GM23338 (cell line): ENCODE data around the gene XKR7. TPM values are rescaled to one million over a fixed set of nuclear protein-coding genes. Genes with fewer than 3 reads are reported as not detected.

ENCODE experiments used
- ATAC-seq: fragments of 200-7000 bp; cut with Tn5 transposase; 3 replicates; pipeline ENCODE4 v1.9.1; 2020
- DNase-seq: peaks from one replicate; pipeline ENCODE4 v3.0.0-alpha.2; 2015; ENCODE audit warnings: low spot score
- H2AFZ ChIP-seq: fragments of 200-600 bp; sonication (generic); 2 replicates; pipeline ENCODE4 v1.8.0; 2016; ENCODE audit warnings: antibody characterized with exemption, mild to moderate bottlenecking, moderate library complexity
- H3F3A ChIP-seq: fragments of 200-600 bp; sonication (generic); replicated peaks from 2 replicates; pipeline ENCODE4 v1.8.0; 2017; ENCODE audit warnings: antibody characterized with exemption, mixed run types, low read depth
- H3K27ac ChIP-seq: fragments of 200-600 bp; sonication (generic); 2 replicates; pipeline ENCODE4 v1.6.1; 2016; ENCODE audit warnings: low read depth
- H3K27me3 ChIP-seq: fragments of 200-600 bp; sonication (generic); 2 replicates; pipeline ENCODE4 v1.8.0; 2016; ENCODE audit warnings: mild to moderate bottlenecking, mixed run types, moderate library complexity; ENCODE audit not compliant: insufficient read depth
- H3K36me3 ChIP-seq: fragments of 200-600 bp; sonication (generic); 2 replicates; pipeline ENCODE4 v1.8.0; 2016; ENCODE audit warnings: mild to moderate bottlenecking; ENCODE audit not compliant: insufficient read depth
- H3K4me1 ChIP-seq: fragments of 200-600 bp; sonication (generic); 2 replicates; pipeline ENCODE4 v1.8.0; 2016; ENCODE audit warnings: mild to moderate bottlenecking, moderate library complexity; ENCODE audit not compliant: insufficient read depth
- H3K4me2 ChIP-seq: fragments of 200-600 bp; sonication (generic); 2 replicates; pipeline ENCODE4 v1.7.1; 2017; ENCODE audit warnings: mixed run types
- H3K4me3 ChIP-seq: fragments of 200-600 bp; sonication (generic); 2 replicates; pipeline ENCODE4 v1.6.1; 2016; ENCODE audit warnings: mixed run types
- H3K79me2 ChIP-seq: fragments of 200-600 bp; sonication (generic); replicated peaks from 2 replicates; pipeline ENCODE4 v1.8.0; 2017; ENCODE audit warnings: mild to moderate bottlenecking; ENCODE audit not compliant: insufficient read depth
- H3K9me2 ChIP-seq: fragments of 200-600 bp; sonication (generic); 2 replicates; pipeline ENCODE4 v1.8.0; 2017; ENCODE audit not compliant: insufficient read depth
- H4K20me1 ChIP-seq: fragments of 200-600 bp; sonication (generic); replicated peaks from 2 replicates; pipeline ENCODE4 v1.8.0; 2017; ENCODE audit warnings: mild to moderate bottlenecking; ENCODE audit not compliant: insufficient read depth
- H3K27ac Mint-ChIP-seq: 2 replicates; pipeline ENCODE4 v1.8.0; 2020; ENCODE audit warnings: inconsistent platforms, mild to moderate bottlenecking, moderate library complexity, mixed read lengths
- H3K27me3 Mint-ChIP-seq: 3 replicates; pipeline ENCODE4 v1.8.0; 2022; ENCODE audit warnings: low read depth, mild to moderate bottlenecking, moderate library complexity, mixed read lengths, inconsistent platforms; ENCODE audit not compliant: insufficient read depth, poor library complexity
- H3K36me3 Mint-ChIP-seq: 3 replicates; pipeline ENCODE4 v1.8.0; 2021; ENCODE audit warnings: low read depth, mild to moderate bottlenecking, inconsistent platforms, moderate library complexity, mixed read lengths
- H3K4me1 Mint-ChIP-seq: 3 replicates; pipeline ENCODE4 v1.8.0; 2020; ENCODE audit warnings: mild to moderate bottlenecking, inconsistent platforms, mixed read lengths
- H3K4me3 Mint-ChIP-seq: 3 replicates; pipeline ENCODE4 v1.8.0; 2021; ENCODE audit warnings: moderate library complexity, mild to moderate bottlenecking, inconsistent platforms, mixed read lengths
- H3K9me3 Mint-ChIP-seq: 3 replicates; pipeline ENCODE4 v1.8.0; 2020; ENCODE audit warnings: moderate library complexity, mild to moderate bottlenecking, inconsistent platforms, mixed read lengths
- CREB1 ChIP-seq: fragments of 250-450 bp; sonication (Bioruptor Pico); IDR thresholded peaks from 2 replicates; pipeline ENCODE4 v1.5.0; 2020; ENCODE audit warnings: low read depth, mild to moderate bottlenecking, moderate library complexity
- ETS1 ChIP-seq: IDR thresholded peaks from 2 replicates; pipeline ENCODE4 v1.6.1; 2016; ENCODE audit warnings: antibody characterized with exemption
- EZH2 ChIP-seq: fragments of 200-600 bp; sonication (generic); IDR thresholded peaks from one replicate; pipeline ENCODE4 v1.8.0; 2017; ENCODE audit warnings: antibody characterized with exemption, mild to moderate bottlenecking, low read depth; ENCODE audit not compliant: unreplicated experiment
- EZH2phosphoT487 ChIP-seq: fragments of 200-600 bp; sonication (generic); IDR thresholded peaks from one replicate; pipeline ENCODE4 v1.8.1; 2018; ENCODE audit warnings: antibody characterized with exemption; ENCODE audit not compliant: unreplicated experiment
- JUNB ChIP-seq: IDR thresholded peaks from one replicate; pipeline ENCODE4 v1.6.1; 2016; ENCODE audit warnings: antibody characterized with exemption; ENCODE audit not compliant: unreplicated experiment
- NANOG ChIP-seq: IDR thresholded peaks from 2 replicates; pipeline ENCODE4 v1.6.1; 2016; ENCODE audit warnings: antibody characterized with exemption, borderline replicate concordance
- POLR2AphosphoS5 ChIP-seq: IDR thresholded peaks from 2 replicates; pipeline ENCODE4 v1.6.1; 2016; ENCODE audit warnings: antibody characterized with exemption, low read depth
- STAT1 ChIP-seq: IDR thresholded peaks from one replicate; pipeline ENCODE4 v1.6.1; 2016; ENCODE audit warnings: antibody characterized with exemption; ENCODE audit not compliant: unreplicated experiment
- ZNF114 ChIP-seq: fragments of 250-450 bp; sonication (Bioruptor Pico); IDR thresholded peaks from 2 replicates; pipeline ENCODE4 v1.5.0; 2020; ENCODE audit warnings: mild to moderate bottlenecking, moderate library complexity
- ZNF331 ChIP-seq: fragments of 250-450 bp; sonication (Bioruptor Pico); IDR thresholded peaks from 2 replicates; pipeline ENCODE4 v1.5.0; 2020; ENCODE audit warnings: low read depth, mild to moderate bottlenecking, moderate library complexity
- ZNF462 ChIP-seq: fragments of 250-450 bp; sonication (Bioruptor Pico); IDR thresholded peaks from 2 replicates; pipeline ENCODE4 v1.5.0; 2020; ENCODE audit warnings: mild to moderate bottlenecking, moderate library complexity
- polyA plus RNA-seq: library from polyadenylated mRNA; unstranded; fragments of >200 nt; fragmentation: Nextera tagmentation; extraction: Ambion mirVana; gene quantifications from 2 replicates; pipeline ENCODE4 v1.2.1, GENCODE V29; 2016
- total RNA-seq: library from RNA; depleted of rRNA; stranded (reverse); fragments of >200 nt; shearing (Covaris generic); gene quantifications from 2 replicates; pipeline ENCODE4 v1.2.3, GENCODE V29; 2014
- TF ChIP-seq, protein P1 (sequence below), 2 experiments: fragments of 200-600 bp in 1 of 2; sonication (generic) in 1 of 2; conservative IDR thresholded peaks; 2 replicates each; pipeline versions ENCODE4 v1.5.1 to v1.6.1; 2016 to 2017; ENCODE audit warnings: antibody characterized with exemption in 2 of 2, low read depth in 2 of 2, mild to moderate bottlenecking in 2 of 2, moderate library complexity in 1 of 2
- TF ChIP-seq, protein P2 (sequence below): IDR thresholded peaks from one replicate; pipeline ENCODE4 v1.6.1; 2018; ENCODE audit warnings: antibody characterized with exemption; ENCODE audit not compliant: unreplicated experiment

Gene XKR7
- total and polyA plus RNA-seq, 2 experiments from 2014 or later = 0.61 to 3.9 TPM

DNA sequence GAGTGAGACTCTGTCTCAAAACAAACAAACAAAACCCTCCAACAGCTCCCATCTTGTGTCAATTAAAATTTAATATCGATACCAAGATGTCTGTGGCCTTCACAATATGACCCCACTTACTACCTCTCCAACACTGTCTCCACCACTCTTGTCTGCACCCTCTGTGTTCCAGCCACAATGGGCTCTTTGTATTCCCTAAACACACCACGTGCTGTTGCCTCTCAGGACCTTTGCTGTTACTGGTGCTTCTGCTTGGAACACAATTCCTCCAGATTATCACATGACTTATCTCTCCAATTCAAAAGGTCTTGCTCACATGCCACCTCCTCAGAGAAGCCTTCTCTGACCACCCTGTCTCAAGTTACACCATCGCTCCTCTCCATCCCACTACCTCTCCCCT, 78.0 kb downstream of the XKR7 start (continued):
- TF ChIP-seq JUNB = no peak

- Histone ChIP-seq H3K4me3 (no peak overlapping the region), H3K9me2 (no peaks in the 10 kb centered on the region), H3K79me2 (no peaks in the 10 kb centered on the region), H3K4me2 (no peak overlapping the region), H3F3A (0 out of 2 replicates have a peak, but pooled peaks cover 10% of the 10 kb centered on the region), H3K27me3 (peaks cover 58% of the 10 kb centered on the region), H3K36me3 (no peaks in the 10 kb centered on the region), H2AFZ (no peak overlapping the region), H3K4me1 (peaks cover 18% of the 10 kb centered on the region), H4K20me1 (peaks cover 3% of the 10 kb centered on the region; the same call in 1 of the 2 replicates), H3K27ac (no peak overlapping the region)
- H3K36me3 Mint-ChIP-seq = no peaks in the 10 kb centered on the region; the same call in 2 of the 3 replicates
- no peak for DNase-seq
- peaks cover 37% of the 10 kb centered on the region for H3K27me3 Mint-ChIP-seq
- no peak overlapping the region for H3K4me3 Mint-ChIP-seq
- TF ChIP-seq, protein P1, sequence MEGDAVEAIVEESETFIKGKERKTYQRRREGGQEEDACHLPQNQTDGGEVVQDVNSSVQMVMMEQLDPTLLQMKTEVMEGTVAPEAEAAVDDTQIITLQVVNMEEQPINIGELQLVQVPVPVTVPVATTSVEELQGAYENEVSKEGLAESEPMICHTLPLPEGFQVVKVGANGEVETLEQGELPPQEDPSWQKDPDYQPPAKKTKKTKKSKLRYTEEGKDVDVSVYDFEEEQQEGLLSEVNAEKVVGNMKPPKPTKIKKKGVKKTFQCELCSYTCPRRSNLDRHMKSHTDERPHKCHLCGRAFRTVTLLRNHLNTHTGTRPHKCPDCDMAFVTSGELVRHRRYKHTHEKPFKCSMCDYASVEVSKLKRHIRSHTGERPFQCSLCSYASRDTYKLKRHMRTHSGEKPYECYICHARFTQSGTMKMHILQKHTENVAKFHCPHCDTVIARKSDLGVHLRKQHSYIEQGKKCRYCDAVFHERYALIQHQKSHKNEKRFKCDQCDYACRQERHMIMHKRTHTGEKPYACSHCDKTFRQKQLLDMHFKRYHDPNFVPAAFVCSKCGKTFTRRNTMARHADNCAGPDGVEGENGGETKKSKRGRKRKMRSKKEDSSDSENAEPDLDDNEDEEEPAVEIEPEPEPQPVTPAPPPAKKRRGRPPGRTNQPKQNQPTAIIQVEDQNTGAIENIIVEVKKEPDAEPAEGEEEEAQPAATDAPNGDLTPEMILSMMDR (conservative IDR thresholded peaks at IDR 0.05; ENCODE audit: low read depth in 2 of 2) = no peak
- TF ChIP-seq EZH2phosphoT487 = no peak
- TF ChIP-seq STAT1 = no peak
- no peak for TF ChIP-seq POLR2AphosphoS5
- TF ChIP-seq, protein P2, sequence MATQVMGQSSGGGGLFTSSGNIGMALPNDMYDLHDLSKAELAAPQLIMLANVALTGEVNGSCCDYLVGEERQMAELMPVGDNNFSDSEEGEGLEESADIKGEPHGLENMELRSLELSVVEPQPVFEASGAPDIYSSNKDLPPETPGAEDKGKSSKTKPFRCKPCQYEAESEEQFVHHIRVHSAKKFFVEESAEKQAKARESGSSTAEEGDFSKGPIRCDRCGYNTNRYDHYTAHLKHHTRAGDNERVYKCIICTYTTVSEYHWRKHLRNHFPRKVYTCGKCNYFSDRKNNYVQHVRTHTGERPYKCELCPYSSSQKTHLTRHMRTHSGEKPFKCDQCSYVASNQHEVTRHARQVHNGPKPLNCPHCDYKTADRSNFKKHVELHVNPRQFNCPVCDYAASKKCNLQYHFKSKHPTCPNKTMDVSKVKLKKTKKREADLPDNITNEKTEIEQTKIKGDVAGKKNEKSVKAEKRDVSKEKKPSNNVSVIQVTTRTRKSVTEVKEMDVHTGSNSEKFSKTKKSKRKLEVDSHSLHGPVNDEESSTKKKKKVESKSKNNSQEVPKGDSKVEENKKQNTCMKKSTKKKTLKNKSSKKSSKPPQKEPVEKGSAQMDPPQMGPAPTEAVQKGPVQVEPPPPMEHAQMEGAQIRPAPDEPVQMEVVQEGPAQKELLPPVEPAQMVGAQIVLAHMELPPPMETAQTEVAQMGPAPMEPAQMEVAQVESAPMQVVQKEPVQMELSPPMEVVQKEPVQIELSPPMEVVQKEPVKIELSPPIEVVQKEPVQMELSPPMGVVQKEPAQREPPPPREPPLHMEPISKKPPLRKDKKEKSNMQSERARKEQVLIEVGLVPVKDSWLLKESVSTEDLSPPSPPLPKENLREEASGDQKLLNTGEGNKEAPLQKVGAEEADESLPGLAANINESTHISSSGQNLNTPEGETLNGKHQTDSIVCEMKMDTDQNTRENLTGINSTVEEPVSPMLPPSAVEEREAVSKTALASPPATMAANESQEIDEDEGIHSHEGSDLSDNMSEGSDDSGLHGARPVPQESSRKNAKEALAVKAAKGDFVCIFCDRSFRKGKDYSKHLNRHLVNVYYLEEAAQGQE = no peak
- TF ChIP-seq ZNF331 = no peak
- no peak for TF ChIP-seq ZNF462 (CRISPR knock-in tag)
- TF ChIP-seq NANOG = no peak
- TF ChIP-seq JUNB = no peak
- TF ChIP-seq EZH2 = no peak
- TF ChIP-seq ZNF114 (CRISPR knock-in tag) = no peak
- TF ChIP-seq CREB1 (CRISPR knock-in tag) = no peak
- no peak for TF ChIP-seq ETS1
- H3K4me1 Mint-ChIP-seq = peaks cover 17% of the 10 kb centered on the region; the same call in 2 of the 3 replicates
- peaks cover 14% of the 10 kb centered on the region; the same call in 2 of the 3 replicates for H3K9me3 Mint-ChIP-seq
- ATAC-seq = no peak
- H3K27ac Mint-ChIP-seq = no peak overlapping the region
These were observed 82.4 kb downstream of the XKR7 start for GRCh38 chr20:32050324-32050841.
